ENCODE measurements around the gene BIN1.

BIN1 gene

DNA sequence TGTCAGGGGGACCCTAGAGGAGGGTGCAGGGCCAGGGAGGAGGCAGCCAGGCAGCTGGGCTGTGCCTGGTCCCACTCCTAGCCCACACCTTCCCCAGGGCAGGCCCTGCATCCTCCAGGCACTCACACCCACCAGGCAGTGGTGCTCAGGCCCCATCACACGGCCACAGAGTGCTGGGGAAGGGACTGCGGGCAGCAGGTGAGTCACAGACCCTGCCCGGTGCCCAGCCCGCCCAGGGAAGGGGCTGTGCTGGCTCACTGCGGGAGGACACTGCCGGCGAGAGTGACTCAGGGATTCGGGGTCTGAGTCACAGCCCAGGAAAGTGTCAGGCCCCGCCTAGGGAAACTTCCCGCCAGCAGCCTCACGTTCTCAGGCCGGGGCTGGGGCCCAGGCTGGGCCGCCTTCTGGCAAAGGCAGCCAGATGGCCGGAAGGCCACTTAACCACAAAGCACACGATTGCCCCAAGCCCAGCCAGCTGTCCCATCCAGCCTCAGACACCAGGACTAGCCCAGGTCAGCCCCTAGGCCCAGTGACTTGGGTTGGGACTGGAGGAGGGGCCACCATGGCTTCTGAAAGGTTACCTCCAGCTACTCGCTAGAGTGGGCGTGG lies 42.2 kb downstream of the BIN1 start:
- Histone ChIP-seq H3K36me3 (ENCODE audit: control insufficient read depth, insufficient read depth, low read length) (no peaks in the 10 kb centered on the region), H3K4me3 (ENCODE audit: low read depth, low read length) (no peak overlapping the region), H3K4me1 (ENCODE audit: control insufficient read depth, insufficient read depth, low read length) (peaks cover 7% of the 10 kb centered on the region; the same call in 1 of the 2 replicates), H3K27ac (ENCODE audit: low read depth, low read length) (peak overlapping the region; percentile 87), H3K9ac (ENCODE audit: low read depth, low read length) (no peak overlapping the region; the same call in 1 of the 2 replicates), H3K9me3 (ENCODE audit: control insufficient read depth, insufficient read depth, low read length) (no peaks in the 10 kb centered on the region), H3K27me3 (ENCODE audit: control insufficient read depth, insufficient read depth, low read length) (peaks cover 7% of the 10 kb centered on the region; the same call in 1 of the 2 replicates)

DNA sequence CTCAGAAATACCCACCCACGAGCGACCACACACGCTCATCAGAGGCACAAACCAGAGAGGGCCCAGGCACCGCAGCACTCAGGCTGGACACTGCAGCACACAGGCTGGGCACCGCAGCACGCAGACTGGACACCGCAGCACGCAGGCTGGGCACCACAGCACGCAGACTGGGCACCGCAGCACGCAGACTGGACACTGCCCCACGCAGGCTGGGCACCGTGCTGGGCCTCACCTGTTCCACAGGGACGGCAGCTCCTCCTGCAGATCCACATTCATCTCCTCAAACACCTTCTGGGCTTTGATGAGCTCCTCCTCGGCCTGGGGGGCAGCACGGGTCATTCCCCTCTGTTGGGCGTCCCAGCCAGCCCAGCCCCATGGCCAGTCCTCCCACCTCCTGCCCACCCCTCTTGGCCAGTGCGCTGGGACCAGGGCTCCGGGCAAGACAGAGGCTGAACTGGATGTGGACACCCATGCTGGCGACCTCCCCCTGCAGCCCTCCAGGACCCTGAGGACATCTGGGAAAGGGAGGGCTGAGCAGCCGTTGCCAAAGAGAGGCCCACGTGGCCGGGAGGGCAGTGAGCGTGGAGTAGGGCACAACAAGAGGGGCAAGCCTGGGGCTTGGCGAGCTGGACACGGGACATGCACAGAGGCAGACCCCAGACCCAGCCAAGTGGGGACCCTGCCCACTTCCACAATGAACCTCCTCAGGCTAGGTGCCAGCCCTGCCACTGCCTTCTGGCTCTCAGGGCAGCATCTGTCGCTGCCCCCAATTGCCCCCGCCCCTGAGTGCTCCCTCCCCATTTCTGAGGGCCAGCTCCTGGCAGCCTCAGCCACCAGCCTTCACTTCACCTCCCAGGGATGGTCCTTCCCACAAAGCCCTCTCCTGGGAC lies 43.0 kb downstream of the BIN1 start:
- Histone ChIP-seq H3K9me3 (ENCODE audit: control insufficient read depth, insufficient read depth, low read length) (no peaks in the 10 kb centered on the region), H3K27ac (ENCODE audit: low read depth, low read length) (peak overlapping the region; percentile 38), H3K27me3 (ENCODE audit: control insufficient read depth, insufficient read depth, low read length) (peaks cover 7% of the 10 kb centered on the region; the same call in 1 of the 2 replicates), H3K4me1 (ENCODE audit: control insufficient read depth, insufficient read depth, low read length) (peaks cover 7% of the 10 kb centered on the region; the same call in 1 of the 2 replicates), H3K9ac (ENCODE audit: low read depth, low read length) (no peak overlapping the region; the same call in 1 of the 2 replicates), H3K36me3 (ENCODE audit: control insufficient read depth, insufficient read depth, low read length) (no peaks in the 10 kb centered on the region), H3K4me3 (ENCODE audit: low read depth, low read length) (no peak overlapping the region)

- Histone ChIP-seq H3K4me1 (ENCODE audit: control insufficient read depth, insufficient read depth, low read length) (peaks cover 7% of the 10 kb centered on the region; the same call in 1 of the 2 replicates), H3K27me3 (ENCODE audit: control insufficient read depth, insufficient read depth, low read length) (no peaks in the 10 kb centered on the region), H3K9ac (ENCODE audit: low read depth, low read length) (no peak overlapping the region), H3K27ac (ENCODE audit: low read depth, low read length) (no peak overlapping the region), H3K36me3 (ENCODE audit: control insufficient read depth, insufficient read depth, low read length) (no peaks in the 10 kb centered on the region), H3K4me3 (ENCODE audit: low read depth, low read length) (no peak overlapping the region), H3K9me3 (ENCODE audit: control insufficient read depth, insufficient read depth, low read length) (no peaks in the 10 kb centered on the region)
Measured at GRCh38 chr2:127061375-127062273, 45.3 kb downstream of the BIN1 start.

GRCh38 chr2:127060264-127060945 lies 46.5 kb downstream of the BIN1 start:
- H3K36me3 ChIP-seq (ENCODE audit: control insufficient read depth, insufficient read depth, low read length), result no peaks in the 10 kb centered on the region
- no peak overlapping the region for H3K4me3 ChIP-seq (ENCODE audit: low read depth, low read length)
- no peaks in the 10 kb centered on the region for H3K27me3 ChIP-seq (ENCODE audit: control insufficient read depth, insufficient read depth, low read length)
- no peaks in the 10 kb centered on the region for H3K9me3 ChIP-seq (ENCODE audit: control insufficient read depth, insufficient read depth, low read length)
- H3K27ac ChIP-seq (ENCODE audit: low read depth, low read length), result no peak overlapping the region
- no peak overlapping the region for H3K9ac ChIP-seq (ENCODE audit: low read depth, low read length)
- H3K4me1 ChIP-seq (ENCODE audit: control insufficient read depth, insufficient read depth, low read length), result peaks cover 7% of the 10 kb centered on the region; the same call in 1 of the 2 replicates

DNA sequence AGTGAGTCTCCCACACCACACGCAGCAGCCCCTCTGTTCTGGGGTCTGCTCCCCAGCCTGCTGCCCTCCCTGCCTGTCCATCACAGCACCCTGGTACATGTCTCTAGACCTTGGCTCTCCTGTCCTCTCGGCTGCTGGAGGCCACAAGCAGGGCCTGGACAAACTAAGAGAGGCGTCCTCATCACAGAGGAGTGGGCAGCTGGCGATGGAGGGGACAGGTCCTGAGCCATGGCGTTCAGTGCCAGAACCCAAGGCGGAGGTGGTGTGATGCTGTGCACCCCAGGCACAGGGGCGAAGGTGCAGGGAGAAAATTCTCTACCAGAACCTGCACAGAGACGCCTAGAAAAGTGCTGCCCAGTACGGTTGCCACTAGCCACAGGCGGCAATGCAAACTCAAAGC lies 47.4 kb downstream of the BIN1 start:
- Histone ChIP-seq H3K9me3 (ENCODE audit: control insufficient read depth, insufficient read depth, low read length) (no peaks in the 10 kb centered on the region), H3K27ac (ENCODE audit: low read depth, low read length) (no peak overlapping the region), H3K9ac (ENCODE audit: low read depth, low read length) (no peak overlapping the region), H3K36me3 (ENCODE audit: control insufficient read depth, insufficient read depth, low read length) (no peaks in the 10 kb centered on the region), H3K27me3 (ENCODE audit: control insufficient read depth, insufficient read depth, low read length) (no peaks in the 10 kb centered on the region), H3K4me3 (ENCODE audit: low read depth, low read length) (no peak overlapping the region), H3K4me1 (ENCODE audit: control insufficient read depth, insufficient read depth, low read length) (0 out of 2 replicates have a peak, but pooled peaks cover 2% of the 10 kb centered on the region)

DNA sequence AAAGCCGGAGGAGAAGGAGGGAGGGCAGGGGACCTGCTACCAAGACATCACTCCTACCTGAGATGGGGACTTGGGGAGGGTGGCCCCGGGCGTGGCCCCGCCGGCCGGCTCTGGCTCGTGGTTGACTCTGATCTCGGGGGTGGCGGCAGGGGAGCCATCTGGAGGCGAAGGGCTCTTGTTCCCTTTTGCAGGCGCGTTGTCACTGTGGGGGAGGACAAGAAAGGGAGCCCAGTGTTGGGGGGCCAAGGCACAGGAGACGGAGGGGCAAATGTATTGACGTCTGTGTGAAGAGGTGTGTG lies 48.1 kb downstream of the BIN1 start:
- H3K9me3 ChIP-seq (ENCODE audit: control insufficient read depth, insufficient read depth, low read length), result no peaks in the 10 kb centered on the region
- no peaks in the 10 kb centered on the region for H3K4me1 ChIP-seq (ENCODE audit: control insufficient read depth, insufficient read depth, low read length)
- no peaks in the 10 kb centered on the region for H3K36me3 ChIP-seq (ENCODE audit: control insufficient read depth, insufficient read depth, low read length)
- H3K4me3 ChIP-seq (ENCODE audit: low read depth, low read length), result no peak overlapping the region
- no peak overlapping the region for H3K9ac ChIP-seq (ENCODE audit: low read depth, low read length)
- H3K27ac ChIP-seq (ENCODE audit: low read depth, low read length), result no peak overlapping the region
- no peaks in the 10 kb centered on the region for H3K27me3 ChIP-seq (ENCODE audit: control insufficient read depth, insufficient read depth, low read length)

- no peak overlapping the region for H3K4me3 ChIP-seq (ENCODE audit: low read depth, low read length)
- H3K36me3 ChIP-seq (ENCODE audit: control insufficient read depth, insufficient read depth, low read length), result no peaks in the 10 kb centered on the region
- no peak overlapping the region for H3K27ac ChIP-seq (ENCODE audit: low read depth, low read length)
- no peaks in the 10 kb centered on the region for H3K9me3 ChIP-seq (ENCODE audit: control insufficient read depth, insufficient read depth, low read length)
- H3K9ac ChIP-seq (ENCODE audit: low read depth, low read length), result no peak overlapping the region
- no peaks in the 10 kb centered on the region for H3K4me1 ChIP-seq (ENCODE audit: control insufficient read depth, insufficient read depth, low read length)
- no peaks in the 10 kb centered on the region for H3K27me3 ChIP-seq (ENCODE audit: control insufficient read depth, insufficient read depth, low read length)
Measured at GRCh38 chr2:127058246-127058953, 48.6 kb downstream of the BIN1 start.

GRCh38 chr2:127057371-127058245 lies 49.3 kb downstream of the BIN1 start:
- Histone ChIP-seq H3K4me1 (ENCODE audit: control insufficient read depth, insufficient read depth, low read length) (no peaks in the 10 kb centered on the region), H3K27ac (ENCODE audit: low read depth, low read length) (no peak overlapping the region), H3K36me3 (ENCODE audit: control insufficient read depth, insufficient read depth, low read length) (no peaks in the 10 kb centered on the region), H3K4me3 (ENCODE audit: low read depth, low read length) (no peak overlapping the region), H3K9ac (ENCODE audit: low read depth, low read length) (no peak overlapping the region), H3K9me3 (ENCODE audit: control insufficient read depth, insufficient read depth, low read length) (no peaks in the 10 kb centered on the region), H3K27me3 (ENCODE audit: control insufficient read depth, insufficient read depth, low read length) (no peaks in the 10 kb centered on the region)

DNA sequence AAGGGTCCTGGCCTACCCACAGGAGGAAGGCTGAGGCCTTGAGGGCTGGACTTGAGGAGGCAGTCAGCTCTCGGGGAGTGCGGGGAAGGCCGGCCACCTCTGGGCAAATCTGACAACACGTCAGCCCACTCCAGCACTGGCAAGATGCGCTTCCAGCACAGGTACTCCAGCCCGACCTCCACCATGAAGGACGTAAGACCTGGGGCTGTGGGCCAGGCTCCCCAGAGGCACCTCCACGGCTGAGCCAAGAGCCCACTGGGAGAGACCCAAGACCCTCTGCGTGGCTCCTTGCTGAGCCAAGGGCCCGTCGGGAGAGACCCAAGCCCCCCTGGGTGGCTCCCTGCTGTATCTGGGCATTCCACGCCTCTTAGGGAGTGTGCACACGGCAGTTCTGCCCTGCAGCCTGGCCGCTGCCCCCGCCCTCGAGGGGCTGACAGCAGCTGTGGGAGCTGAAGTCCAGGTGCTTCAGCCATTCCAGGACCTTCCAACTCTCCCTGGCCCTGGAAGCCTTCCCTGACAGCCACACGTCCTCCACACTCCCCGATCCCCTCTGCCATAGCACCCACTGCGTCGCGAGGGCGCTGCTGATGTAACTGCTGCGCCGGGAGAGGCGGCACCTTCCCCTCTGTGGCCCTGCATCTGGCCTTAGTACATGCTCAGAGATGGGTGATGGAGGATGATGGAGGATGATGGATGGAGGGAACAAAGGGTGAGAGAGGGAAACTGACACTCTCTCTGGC lies 50.2 kb downstream of the BIN1 start:
- no peak overlapping the region for H3K9ac ChIP-seq (ENCODE audit: low read depth, low read length)
- H3K36me3 ChIP-seq (ENCODE audit: control insufficient read depth, insufficient read depth, low read length), result no peaks in the 10 kb centered on the region
- H3K9me3 ChIP-seq (ENCODE audit: control insufficient read depth, insufficient read depth, low read length), result no peaks in the 10 kb centered on the region
- no peaks in the 10 kb centered on the region for H3K4me1 ChIP-seq (ENCODE audit: control insufficient read depth, insufficient read depth, low read length)
- no peak overlapping the region for H3K27ac ChIP-seq (ENCODE audit: low read depth, low read length)
- H3K27me3 ChIP-seq (ENCODE audit: control insufficient read depth, insufficient read depth, low read length), result no peaks in the 10 kb centered on the region
- no peak overlapping the region for H3K4me3 ChIP-seq (ENCODE audit: low read depth, low read length)

All from HUES48 (cell line).